Measurements from ENCODE around the gene CA6. TPM values are rescaled to one million over a fixed set of nuclear protein-coding genes. Genes with fewer than 3 reads are reported as not detected.
"Not testable (repeated sequence)": the region's sequence is repeated elsewhere in the genome, so short reads cannot be mapped to it uniquely, and the experiment has no call there.

The CA6 gene
- polyA plus RNA-seq, 3 donors = 0.08 TPM; not detected in 2

GRCh38 chr1:8968902-8969301 lies 23.2 kb downstream of the CA6 start:
- not testable (repeated sequence) for DNase-seq (ENCODE audit: low read depth in 3 of 3, low spot score in 2 of 3)

- DNase-seq (ENCODE audit: low read depth in 3 of 3, low spot score in 2 of 3) = no peak
These were observed 24.3 kb downstream of the CA6 start for GRCh38 chr1:8969937-8970336.

- no peak for DNase-seq (ENCODE audit: low read depth in 3 of 3, low spot score in 2 of 3)
These were observed 25.2 kb downstream of the CA6 start for GRCh38 chr1:8970870-8971337.

DNA sequence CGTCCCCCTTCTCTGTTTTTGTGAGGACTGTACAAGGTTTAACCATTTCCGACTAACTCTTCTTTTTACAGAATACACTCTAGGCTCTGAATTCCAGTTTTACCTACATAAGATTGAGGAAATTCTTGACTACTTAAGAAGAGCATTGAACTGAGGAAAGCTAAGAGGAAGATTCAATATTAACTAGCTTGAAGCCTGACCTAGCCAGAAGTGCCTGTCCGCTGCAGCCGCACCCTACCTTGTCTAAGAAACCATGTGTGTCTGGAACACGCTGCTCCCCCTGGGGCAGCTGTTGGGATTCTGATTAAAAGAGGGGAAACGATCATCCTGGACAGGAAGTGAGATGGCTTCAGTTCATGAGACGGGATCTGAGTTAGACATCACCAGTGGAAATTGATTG lies 28.9 kb downstream of the CA6 start:
- no peak for DNase-seq (ENCODE audit: low read depth in 3 of 3, low spot score in 2 of 3)

- no peak for DNase-seq (ENCODE audit: low read depth in 3 of 3, low spot score in 2 of 3)
These were observed 30.7 kb downstream of the CA6 start for GRCh38 chr1:8976338-8976737.

- DNase-seq (ENCODE audit: low read depth in 3 of 3, low spot score in 2 of 3) = no peak
These were observed 31.3 kb downstream of the CA6 start for GRCh38 chr1:8976896-8977450.

DNA sequence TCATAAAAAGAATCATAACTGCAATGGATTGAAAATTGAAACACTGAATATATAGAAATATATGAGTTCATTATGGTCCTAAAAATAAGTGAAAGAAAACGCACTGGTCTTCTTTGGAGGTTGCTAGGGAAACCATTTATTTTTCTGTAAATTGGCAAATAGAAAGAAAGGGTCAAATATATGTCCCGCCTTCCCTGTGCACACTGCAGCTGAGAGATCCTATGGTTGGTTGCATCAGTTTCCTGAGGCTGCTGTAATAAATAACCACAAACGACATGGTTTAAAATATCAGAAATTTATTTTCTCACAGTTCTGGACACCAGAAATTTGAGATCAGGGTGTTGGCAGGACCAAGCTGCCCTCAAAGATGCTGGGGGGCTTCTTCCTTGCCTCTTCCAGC lies 35.0 kb downstream of the CA6 start:
- no peak for DNase-seq (ENCODE audit: low read depth in 3 of 3, low spot score in 2 of 3)

GRCh38 chr1:8981169-8981568 lies 35.5 kb downstream of the CA6 start:
- DNase-seq (ENCODE audit: low read depth in 3 of 3, low spot score in 2 of 3) = no peak

DNA sequence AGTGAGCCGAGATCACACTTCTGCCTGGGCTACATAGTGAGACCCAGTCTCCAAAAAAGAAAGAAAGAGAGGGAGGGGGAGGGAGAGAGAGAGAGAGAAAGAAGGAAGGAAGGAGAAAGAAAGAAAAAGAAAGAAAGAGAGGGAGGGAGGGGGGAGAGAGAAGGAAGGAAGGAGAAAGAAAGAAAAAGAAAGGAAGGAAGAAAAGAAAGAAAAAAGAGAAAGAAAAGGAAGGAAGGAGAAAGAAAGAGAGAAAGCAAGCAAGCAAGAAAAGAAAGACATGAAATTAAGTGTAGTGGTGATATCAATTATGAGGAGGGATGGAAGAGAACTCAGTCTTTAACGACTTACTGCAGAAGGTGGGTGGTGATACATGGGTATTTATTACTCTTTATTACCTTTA lies 38.5 kb downstream of the CA6 start:
- DNase-seq (ENCODE audit: low read depth in 3 of 3, low spot score in 2 of 3) = no peak

- no peak for DNase-seq (ENCODE audit: low read depth in 3 of 3, low spot score in 2 of 3)
These were observed 39.3 kb downstream of the CA6 start for GRCh38 chr1:8984990-8985389.

- DNase-seq (ENCODE audit: low read depth in 3 of 3, low spot score in 2 of 3) = no peak
These were observed 40.5 kb downstream of the CA6 start for GRCh38 chr1:8985915-8986813.

DNA sequence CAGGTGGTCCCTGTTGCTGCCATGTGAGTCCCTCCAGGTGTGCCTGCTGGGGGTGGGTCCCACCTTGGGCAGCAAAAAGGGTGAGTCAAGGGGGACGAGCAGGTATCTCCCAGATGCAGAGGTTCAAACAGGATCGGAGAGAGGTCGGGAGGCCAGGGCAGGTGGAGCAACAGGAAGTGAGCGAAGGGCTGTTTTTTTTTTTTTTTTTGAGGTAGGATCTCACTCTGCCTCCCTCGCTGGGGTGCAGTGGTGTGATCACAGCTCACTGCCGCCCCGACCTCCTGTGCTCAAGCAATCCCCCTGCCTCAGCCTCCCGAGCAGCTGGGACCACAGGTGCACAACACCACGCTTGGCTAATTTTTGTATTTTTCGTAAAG lies 41.1 kb downstream of the CA6 start:
- no peak for DNase-seq (ENCODE audit: low read depth in 3 of 3, low spot score in 2 of 3)

DNA sequence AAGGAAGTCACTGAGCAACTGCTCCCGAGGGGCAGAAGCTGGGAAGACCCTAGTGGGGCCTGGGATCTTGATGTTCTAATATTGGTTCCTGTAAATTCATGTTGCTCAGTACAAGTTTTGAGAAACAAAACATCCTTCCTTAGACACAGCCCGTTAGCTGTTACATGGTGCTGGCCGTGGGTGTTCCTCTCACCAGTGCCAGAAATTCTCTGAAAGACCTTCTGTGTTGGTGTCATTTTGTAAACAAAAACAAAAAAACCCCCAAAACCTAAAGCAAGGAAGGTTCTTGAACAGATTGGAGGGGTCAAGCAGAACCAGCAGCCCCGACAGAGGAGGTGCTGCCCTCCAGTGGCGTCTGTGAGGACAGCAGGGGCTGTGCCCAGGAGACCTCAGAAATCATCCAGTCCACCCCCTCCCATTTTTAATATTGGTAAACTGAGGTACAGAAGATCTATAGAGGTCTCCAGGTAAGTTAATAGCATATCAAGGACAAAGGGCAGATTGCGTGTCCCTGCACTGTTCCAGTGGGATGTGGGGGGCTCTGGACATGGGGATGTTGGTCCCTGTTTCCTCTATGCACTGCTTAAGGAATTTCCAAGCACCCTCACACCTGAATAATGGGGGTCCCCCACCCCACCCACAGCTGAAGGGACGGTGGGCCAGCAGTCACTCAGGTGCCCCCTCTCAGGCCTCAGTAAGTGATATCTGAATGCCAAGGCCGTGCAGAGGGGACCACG lies 42.4 kb downstream of the CA6 start:
- no peak for DNase-seq (ENCODE audit: low read depth in 3 of 3, low spot score in 2 of 3)

DNA sequence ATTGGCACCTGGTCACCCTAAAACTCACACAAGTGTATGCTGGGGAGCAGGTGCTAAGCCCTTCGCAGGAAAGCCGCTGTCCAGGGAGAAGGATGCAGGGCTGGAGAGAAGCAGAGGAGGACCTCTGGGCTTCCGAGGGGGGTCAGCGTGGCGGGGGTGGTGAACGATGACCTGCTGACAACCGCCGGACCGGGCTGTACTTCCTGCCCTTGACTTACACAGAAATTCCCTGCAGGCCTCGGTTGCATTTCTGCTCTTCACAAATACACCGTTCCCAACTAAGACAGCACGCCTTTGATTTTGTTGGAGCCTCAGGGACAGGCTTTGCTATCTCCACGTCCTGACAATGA lies 42.9 kb downstream of the CA6 start:
- DNase-seq (ENCODE audit: low read depth in 3 of 3, low spot score in 2 of 3) = no peak

DNA sequence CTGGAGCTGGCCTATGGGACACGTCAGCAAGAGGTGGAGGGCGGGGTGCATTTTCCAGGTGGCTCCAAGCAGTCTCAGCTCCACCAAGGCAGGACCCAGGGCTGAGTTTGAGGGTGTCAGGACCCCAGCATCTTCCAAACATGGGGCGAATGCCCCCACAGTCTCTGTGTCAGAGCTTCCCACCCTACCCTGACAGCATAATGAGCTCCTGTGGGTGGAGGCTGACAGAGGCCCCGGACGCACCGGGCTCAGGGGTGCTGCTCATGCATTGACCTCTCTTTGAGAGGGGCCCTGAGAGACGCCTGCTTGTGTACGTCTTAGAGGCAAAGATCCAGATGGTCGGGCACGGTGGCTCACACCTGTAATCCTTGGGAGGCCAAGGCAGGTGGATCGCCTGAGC lies 43.4 kb downstream of the CA6 start:
- DNase-seq (ENCODE audit: low read depth in 3 of 3, low spot score in 2 of 3) = no peak

DNA sequence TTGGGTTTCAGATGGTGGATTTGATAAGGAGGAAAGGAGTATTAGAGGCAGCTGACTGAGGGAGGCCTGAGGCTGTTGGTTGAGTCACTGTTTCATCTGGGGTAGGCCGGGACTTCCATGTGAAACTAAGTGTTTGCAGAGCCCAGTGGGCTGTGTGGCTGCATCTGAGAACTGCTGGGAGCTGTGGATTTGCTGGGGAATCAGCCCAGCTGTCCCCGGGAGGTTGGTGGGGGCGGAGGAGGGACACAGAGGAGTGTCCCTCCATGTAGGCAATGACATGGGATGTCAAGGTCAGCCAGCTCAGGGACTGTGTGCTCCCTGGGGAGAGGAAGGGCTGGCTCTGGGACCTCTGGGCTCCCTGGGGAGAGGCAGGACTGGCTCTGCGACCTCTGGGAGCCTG lies 44.2 kb downstream of the CA6 start:
- DNase-seq (ENCODE audit: low read depth in 3 of 3, low spot score in 2 of 3) = no peak

DNA sequence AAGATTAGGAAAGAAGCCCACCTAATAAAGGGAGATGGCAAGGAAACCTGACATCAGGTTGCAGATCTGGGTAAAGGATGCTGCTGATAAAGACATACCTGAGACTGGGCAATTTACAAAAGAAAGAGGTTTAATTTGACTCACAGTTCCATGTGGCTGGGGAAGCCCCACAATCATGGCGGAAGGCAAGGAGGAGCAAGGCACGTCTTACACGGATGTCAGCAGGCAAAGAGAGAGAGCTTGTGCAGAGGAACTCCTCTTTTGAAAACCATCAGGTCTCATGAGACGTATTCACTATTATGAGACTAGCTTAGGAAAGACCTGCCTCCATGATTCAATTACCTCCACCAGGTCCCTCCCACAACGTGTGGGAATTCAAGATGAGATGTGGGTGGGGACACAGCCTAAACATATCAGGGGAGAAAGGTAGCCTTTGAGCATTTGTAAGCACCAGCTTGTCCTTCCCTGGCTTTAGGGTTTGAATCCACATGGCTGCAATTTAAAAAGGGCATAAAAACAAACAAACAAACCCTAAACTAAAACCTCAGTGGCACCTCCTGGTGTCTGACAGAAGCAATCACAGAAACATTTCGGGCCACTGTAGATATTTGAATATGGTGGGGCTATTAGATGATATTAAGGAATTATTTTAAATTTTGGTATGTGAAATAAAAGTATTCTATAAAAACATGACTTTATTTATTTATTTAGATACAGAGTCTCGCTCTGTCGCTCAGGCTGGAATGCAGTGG lies 47.4 kb downstream of the CA6 start:
- no peak for DNase-seq (ENCODE audit: low read depth in 3 of 3, low spot score in 2 of 3)

GRCh38 chr1:8993962-8994675 lies 48.5 kb downstream of the CA6 start:
- not testable (repeated sequence) for DNase-seq (ENCODE audit: low read depth in 3 of 3, low spot score in 2 of 3)

- DNase-seq (ENCODE audit: low read depth in 3 of 3, low spot score in 2 of 3) = not testable (repeated sequence)
These were observed 56.0 kb downstream of the CA6 start for GRCh38 chr1:9001534-9002214.

DNA sequence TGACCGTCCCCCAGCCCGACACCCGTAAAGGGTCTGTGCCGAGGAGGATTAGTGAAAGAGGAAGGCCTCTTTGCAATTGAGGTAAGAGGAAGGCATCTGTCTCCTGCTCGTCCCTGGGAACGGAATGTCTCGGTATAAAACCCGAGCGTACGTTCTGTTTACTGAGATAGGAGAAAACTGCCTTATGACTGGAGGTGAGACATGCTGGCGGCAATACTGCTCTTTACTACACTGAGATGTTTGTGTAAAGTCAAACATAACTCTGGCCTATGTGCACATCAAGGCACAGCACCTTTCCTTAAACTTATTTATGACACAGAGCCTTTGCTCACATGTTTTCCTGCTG lies 56.5 kb downstream of the CA6 start:
- DNase-seq (ENCODE audit: low read depth in 3 of 3, low spot score in 2 of 3) = not testable (repeated sequence)

Data from right renal cortex interstitium (tissue), 3 donors.